ENCODE measurements around the gene USP24.

USP24 gene

DNA sequence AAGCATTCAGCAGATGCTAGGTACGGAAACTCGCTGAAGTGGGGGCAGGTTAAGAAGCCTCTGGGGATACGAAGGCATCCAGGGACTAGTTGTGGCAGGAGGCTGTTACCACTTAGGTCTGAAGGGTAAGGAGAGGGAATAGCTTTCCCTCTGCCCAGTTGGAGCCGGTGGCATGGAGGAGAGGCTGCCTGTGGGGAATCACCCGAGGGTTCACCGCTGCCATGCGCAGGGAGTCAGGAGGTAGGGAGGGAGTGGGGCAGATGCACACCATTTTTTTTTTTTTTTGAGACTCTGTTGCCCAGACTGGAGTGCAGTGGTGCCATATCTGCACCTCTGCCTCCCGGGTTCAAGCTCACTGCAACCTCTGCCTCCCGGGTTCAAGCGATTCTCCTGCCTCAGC lies 169.7 kb downstream of the USP24 start:
- Histone ChIP-seq H3K9me3 (no peaks in the 10 kb centered on the region), H3K27ac (no peak overlapping the region), H3K4me1 (ENCODE audit: control insufficient read depth in 1 of 2, insufficient read depth in 1 of 2, low read depth in 1 of 2, low read length in 1 of 2) (peaks cover 3 to 9% of the 10 kb centered on the region in 2 experiments), H3K36me3 (no peaks in the 10 kb centered on the region), H3K27me3 (peaks cover 21% of the 10 kb centered on the region), H3K4me3 (ENCODE audit: low read depth in 1 of 2, low read length in 1 of 2) (no peak overlapping the region)
- TF ChIP-seq, protein P1, sequence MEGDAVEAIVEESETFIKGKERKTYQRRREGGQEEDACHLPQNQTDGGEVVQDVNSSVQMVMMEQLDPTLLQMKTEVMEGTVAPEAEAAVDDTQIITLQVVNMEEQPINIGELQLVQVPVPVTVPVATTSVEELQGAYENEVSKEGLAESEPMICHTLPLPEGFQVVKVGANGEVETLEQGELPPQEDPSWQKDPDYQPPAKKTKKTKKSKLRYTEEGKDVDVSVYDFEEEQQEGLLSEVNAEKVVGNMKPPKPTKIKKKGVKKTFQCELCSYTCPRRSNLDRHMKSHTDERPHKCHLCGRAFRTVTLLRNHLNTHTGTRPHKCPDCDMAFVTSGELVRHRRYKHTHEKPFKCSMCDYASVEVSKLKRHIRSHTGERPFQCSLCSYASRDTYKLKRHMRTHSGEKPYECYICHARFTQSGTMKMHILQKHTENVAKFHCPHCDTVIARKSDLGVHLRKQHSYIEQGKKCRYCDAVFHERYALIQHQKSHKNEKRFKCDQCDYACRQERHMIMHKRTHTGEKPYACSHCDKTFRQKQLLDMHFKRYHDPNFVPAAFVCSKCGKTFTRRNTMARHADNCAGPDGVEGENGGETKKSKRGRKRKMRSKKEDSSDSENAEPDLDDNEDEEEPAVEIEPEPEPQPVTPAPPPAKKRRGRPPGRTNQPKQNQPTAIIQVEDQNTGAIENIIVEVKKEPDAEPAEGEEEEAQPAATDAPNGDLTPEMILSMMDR (IDR thresholded peaks at IDR 0.05): no peak

DNA sequence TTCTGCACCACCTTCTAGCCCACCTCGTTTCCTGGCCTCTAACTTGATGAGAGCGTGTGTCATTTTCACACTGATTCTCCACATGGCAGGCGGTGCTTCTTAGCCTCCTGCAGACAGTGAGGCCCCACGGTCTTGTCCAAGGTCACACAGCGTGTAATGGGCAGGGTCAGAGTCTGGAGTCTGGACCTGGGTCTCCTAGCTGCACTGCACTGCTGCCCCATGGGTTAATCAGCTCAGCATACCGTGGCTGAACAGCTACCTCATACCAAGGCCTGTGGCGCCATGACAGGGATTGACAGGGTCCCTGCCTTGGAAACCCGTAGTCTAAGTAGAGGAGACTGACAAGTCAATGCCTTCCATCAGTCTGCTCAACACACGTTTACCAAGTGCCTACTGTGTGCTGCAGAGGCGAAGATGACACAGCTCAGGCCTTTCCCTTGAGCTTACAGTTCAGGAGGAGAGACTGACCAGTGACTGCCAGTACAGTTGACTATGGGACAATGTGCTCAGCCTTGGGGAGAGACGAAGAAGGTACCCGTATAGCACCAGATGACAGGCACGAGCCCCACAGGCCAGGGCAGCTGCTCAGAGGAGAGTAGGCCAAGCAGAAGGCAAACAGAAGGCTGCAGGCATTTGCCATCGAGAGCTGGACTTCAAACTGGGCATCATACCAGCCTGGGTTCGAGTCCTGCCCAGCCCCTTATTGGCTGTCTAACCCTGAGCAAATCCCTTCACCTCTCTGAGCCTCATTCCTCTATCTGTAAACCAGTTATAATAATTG lies 170.4 kb downstream of the USP24 start:
- Histone ChIP-seq H3K4me3 (ENCODE audit: low read depth in 1 of 2, low read length in 1 of 2) (no peak overlapping the region), H3K4me1 (ENCODE audit: control insufficient read depth in 1 of 2, insufficient read depth in 1 of 2, low read depth in 1 of 2, low read length in 1 of 2) (peaks cover 9 to 15% of the 10 kb centered on the region in 2 experiments), H3K27ac (no peak overlapping the region), H3K9me3 (no peaks in the 10 kb centered on the region), H3K36me3 (no peaks in the 10 kb centered on the region), H3K27me3 (peaks cover 27% of the 10 kb centered on the region)
- TF ChIP-seq, protein P1 (IDR thresholded peaks at IDR 0.05): no peak

DNA sequence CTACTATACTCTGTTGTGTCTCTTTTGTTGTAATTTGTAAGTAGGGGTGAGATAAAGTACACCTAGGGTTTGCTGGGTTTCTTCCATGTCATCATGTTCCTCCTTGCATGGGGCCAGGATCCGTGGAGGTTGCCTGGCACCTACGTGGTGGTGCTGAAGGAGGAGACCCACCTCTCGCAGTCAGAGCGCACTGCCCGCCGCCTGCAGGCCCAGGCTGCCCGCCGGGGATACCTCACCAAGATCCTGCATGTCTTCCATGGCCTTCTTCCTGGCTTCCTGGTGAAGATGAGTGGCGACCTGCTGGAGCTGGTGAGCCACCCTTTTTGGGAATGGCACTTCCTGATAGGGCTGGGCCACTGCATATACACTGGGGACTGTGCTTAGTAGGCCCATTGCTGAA lies 171.4 kb downstream of the USP24 start:
- Histone ChIP-seq H3K36me3 (no peaks in the 10 kb centered on the region), H3K27me3 (peaks cover 38% of the 10 kb centered on the region), H3K4me3 (ENCODE audit: low read depth in 1 of 2, low read length in 1 of 2) (no peak overlapping the region), H3K27ac (no peak overlapping the region), H3K9me3 (no peaks in the 10 kb centered on the region), H3K4me1 (ENCODE audit: control insufficient read depth in 1 of 2, insufficient read depth in 1 of 2, low read depth in 1 of 2, low read length in 1 of 2) (peaks cover 20 to 26% of the 10 kb centered on the region in 2 experiments)
- TF ChIP-seq, protein P1 (IDR thresholded peaks at IDR 0.05): no peak

DNA sequence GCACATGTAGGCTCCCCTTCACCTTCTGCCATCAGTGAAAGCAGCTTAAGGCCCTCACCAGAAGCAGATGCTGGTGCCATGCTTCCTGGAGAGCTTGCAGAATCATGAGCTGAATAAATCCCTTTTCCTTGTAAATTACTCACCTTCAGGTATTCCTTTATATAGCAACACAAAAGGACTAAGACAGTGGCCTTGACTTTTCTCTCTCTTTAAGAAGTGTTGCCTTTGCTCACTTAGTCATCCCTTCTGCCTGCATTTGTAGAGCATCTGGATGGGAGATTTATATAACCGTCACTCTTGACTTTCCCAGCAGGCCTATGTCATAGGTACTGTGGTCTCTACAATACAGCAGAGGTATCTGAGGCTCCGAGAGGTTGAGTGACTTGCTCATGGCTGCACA lies 172.2 kb downstream of the USP24 start:
- TF ChIP-seq, protein P1 (IDR thresholded peaks at IDR 0.05): no peak
- H3K27ac ChIP-seq: no peak overlapping the region

DNA sequence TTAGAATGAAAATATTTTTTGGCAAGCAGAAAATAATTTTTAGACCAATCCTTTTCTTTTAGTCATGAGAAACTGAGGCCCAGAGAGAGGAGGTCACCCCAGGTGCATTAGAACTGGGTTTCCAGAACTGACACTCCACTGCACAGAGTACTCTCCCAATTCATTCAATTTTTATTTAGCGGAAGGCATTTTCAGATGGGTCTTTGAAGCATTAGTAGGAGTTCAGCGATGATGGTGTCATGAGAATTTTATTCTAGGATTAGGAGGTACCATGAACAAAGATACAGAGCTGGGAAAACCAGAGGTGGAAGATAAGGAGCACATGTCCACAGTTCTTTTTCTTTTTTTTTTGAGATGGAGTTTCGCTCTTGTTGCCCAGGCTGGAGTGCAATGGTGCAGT lies 173.6 kb downstream of the USP24 start:
- H3K4me1 ChIP-seq (ENCODE audit: control insufficient read depth in 1 of 2, insufficient read depth in 1 of 2, low read depth in 1 of 2, low read length in 1 of 2): peaks cover 39 to 47% of the 10 kb centered on the region in 2 experiments
- H3K27me3 ChIP-seq: peaks cover 40% of the 10 kb centered on the region
- no peaks in the 10 kb centered on the region for H3K9me3 ChIP-seq
- TF ChIP-seq, protein P1 (IDR thresholded peaks at IDR 0.05): no peak
- H3K4me3 ChIP-seq (ENCODE audit: low read depth in 1 of 2, low read length in 1 of 2): no peak overlapping the region
- H3K27ac ChIP-seq: no peak overlapping the region
- no peaks in the 10 kb centered on the region for H3K36me3 ChIP-seq

More for the DNA sequence above, 172.2 kb downstream of the USP24 start:
- peaks cover 27 to 33% of the 10 kb centered on the region in 2 experiments for H3K4me1 ChIP-seq (ENCODE audit: control insufficient read depth in 1 of 2, insufficient read depth in 1 of 2, low read depth in 1 of 2, low read length in 1 of 2)
- no peak overlapping the region for H3K4me3 ChIP-seq (ENCODE audit: low read depth in 1 of 2, low read length in 1 of 2)
- peaks cover 40% of the 10 kb centered on the region for H3K27me3 ChIP-seq
- H3K36me3 ChIP-seq: no peaks in the 10 kb centered on the region
- H3K9me3 ChIP-seq: no peaks in the 10 kb centered on the region
